T-cell (primary cell): ENCODE data around the gene MOB1A. TPM values are rescaled to one million over a fixed set of nuclear protein-coding genes. Genes with fewer than 3 reads are reported as not detected.
A peak's percentile ranks its signal among the peaks of the same experiment; 100 is the strongest.

Experiments
- ATAC-seq, 4 experiments: fragments of 200-7000 bp in 3 of 4; fragments of 150-1000 bp in 1 of 4; cut with Tn5 transposase; replicated peaks in 1 of 4; 1 replicate in 3 of 4; 2 replicates in 1 of 4; pipeline ENCODE4 v1.10.0; 2021; ENCODE audit warnings: moderate library complexity in 3 of 4, mild to moderate bottlenecking in 2 of 4, moderate number of reproducible peaks in 1 of 4
- CTCF ChIA-PET, 2 donors: fragments of 300-600 bp; sonication (Branson Sonifier 250); formaldehyde crosslinking; loops; one replicate each; lab custom pipeline; 2022; ENCODE audit warnings: antibody characterized with exemption in 2 of 2; lab: Charles Lee
- POLR2A ChIA-PET, 2 donors: fragments of 300-600 bp; sonication (Branson Sonifier 250); formaldehyde crosslinking; loops; one replicate each; lab custom pipeline; 2022; ENCODE audit warnings: antibody characterized with exemption in 2 of 2; lab: Charles Lee
- DNase-seq, 35 experiments: peaks; one replicate each; pipeline versions ENCODE4 v3.0.0 to v3.0.0-alpha.2; 2013 to 2023
- H3K27ac ChIP-seq: one replicate; pipeline ENCODE4 v1.5.1; 2013; ENCODE audit warnings: low read length
- H3K27me3 ChIP-seq, 2 experiments: replicated peaks in 1 of 2; 1 replicate in 1 of 2; 2 replicates in 1 of 2; pipeline versions ENCODE4 v1.6.1 to v1.7.0; 2013; ENCODE audit warnings: low read length in 1 of 2, mixed read lengths in 1 of 2; ENCODE audit not compliant: control insufficient read depth in 2 of 2, insufficient read depth in 2 of 2; ENCODE audit errors: extremely low read depth in 1 of 2
- H3K36me3 ChIP-seq, 2 donors: 1 replicate in 1 of 2; 2 replicates in 1 of 2; pipeline versions ENCODE4 v1.6.1 to v1.7.0; 2013; ENCODE audit warnings: low read length in 1 of 2; ENCODE audit not compliant: control insufficient read depth in 2 of 2, insufficient read depth in 1 of 2; ENCODE audit errors: extremely low read depth in 1 of 2
- H3K4me1 ChIP-seq, 2 experiments: 1 replicate in 1 of 2; 2 replicates in 1 of 2; pipeline versions ENCODE4 v1.6.1 to v1.7.0; 2013; ENCODE audit warnings: low read length in 2 of 2, mixed read lengths in 1 of 2; ENCODE audit not compliant: insufficient read depth in 2 of 2, control insufficient read depth in 1 of 2; ENCODE audit errors: extremely low read depth in 1 of 2
- H3K4me3 ChIP-seq, 2 donors: 1 replicate in 1 of 2; 2 replicates in 1 of 2; pipeline versions ENCODE4 v1.5.1 to v1.7.0; 2013; ENCODE audit warnings: mild to moderate bottlenecking in 2 of 2, low read length in 1 of 2, moderate library complexity in 1 of 2; ENCODE audit not compliant: control insufficient read depth in 1 of 2; ENCODE audit errors: extremely low read depth in 1 of 2
- H3K9me3 ChIP-seq: 2 replicates; pipeline ENCODE4 v1.7.0; 2013
- H3K27ac Mint-ChIP-seq, 2 donors: one replicate each; pipeline ENCODE4 v1.8.0; 2020 to 2021; ENCODE audit warnings: mild to moderate bottlenecking in 2 of 2, mixed read lengths in 2 of 2
- H3K27me3 Mint-ChIP-seq, 2 donors: one replicate each; pipeline ENCODE4 v1.8.0; 2021 to 2022; ENCODE audit warnings: mixed read lengths in 2 of 2
- H3K36me3 Mint-ChIP-seq: one replicate; pipeline ENCODE4 v1.8.0; 2021; ENCODE audit warnings: mixed read lengths
- H3K4me1 Mint-ChIP-seq, 3 donors: one replicate each; pipeline ENCODE4 v1.8.0; 2020 to 2022; ENCODE audit warnings: mixed read lengths in 3 of 3, mild to moderate bottlenecking in 1 of 3
- H3K4me3 Mint-ChIP-seq, 3 donors: one replicate each; pipeline ENCODE4 v1.8.0; 2020 to 2022; ENCODE audit warnings: mild to moderate bottlenecking in 3 of 3, mixed read lengths in 3 of 3, moderate library complexity in 3 of 3
- H3K9me3 Mint-ChIP-seq, 3 donors: one replicate each; pipeline ENCODE4 v1.8.0; 2020 to 2022; ENCODE audit warnings: mixed read lengths in 3 of 3
- WGBS: methylation state at CpG from one replicate; pipeline ENCODE4 v1.1.5; 2013; ENCODE audit warnings: missing lambda C conversion rate; ENCODE audit not compliant: insufficient coverage; 5-methylcytosine and 5-hydroxymethylcytosine counted together
- total RNA-seq, 35 experiments: library from RNA in 6 of 35; stranded (reverse) in 6 of 35; fragments of 120-200 nt in 1 of 35; gene quantifications; one replicate each; pipeline versions ENCODE4 v1.2.1 to v1.2.4 and lab custom pipeline; 2013 to 2026

Gene MOB1A
- total RNA-seq (100 to 1,000 TPM; 131 to 156 (median 138) TPM), total RNA-seq (lab: John Stamatoyannopoulos, UW) (253 to 458 (median 347) reads per million in 29 experiments)
- 161 TPM for total RNA-seq (2013)

- Mint-ChIP-seq H3K27me3 (no peaks in the 10 kb centered on the region), H3K36me3 (peaks cover 3% of the 10 kb centered on the region), H3K4me3 (peak within 1 kb of the TSS; percentile 85 to 89 (median 88)), H3K4me1 (peaks cover 34 to 43% (median 37%) of the 10 kb centered on the region in 3 donors), H3K27ac (peak within 1 kb of the TSS; percentile 87 to 95), H3K9me3 (no peaks in the 10 kb centered on the region)
- Histone ChIP-seq H3K27me3 (no peaks in the 10 kb centered on the region), H3K27ac (peak within 1 kb of the TSS; percentile 88), H3K36me3 (peaks cover 0 to 3% of the 10 kb centered on the region in 2 donors), H3K4me3 (peak within 1 kb of the TSS; percentile 76 to 89), H3K9me3 (no peaks in the 10 kb centered on the region), H3K4me1 (peaks cover 15 to 30% of the 10 kb centered on the region in 2 experiments)
- peak; percentile 93 to 96 (median 95) for ATAC-seq
- peak; percentile 93 to 99 (median 96) for DNase-seq
- WGBS, result 0% methylated on average over 72 of the region's 84 CpGs
- CTCF ChIA-PET, result interaction anchor here (0.6 to 2.6 kb wide), 25 partner anchors 11 to 442 kb away, joined by 3 to 27 read pairs (median 5); partner anchors contain the start of genes MTHFD2 (in 1 of the 2), STAMBP (in 1 of the 2) and TPRKB (in 1 of the 2)
- POLR2A ChIA-PET, result interaction anchor here (0.5 to 1.4 kb wide), 21 partner anchors 9 to 879 kb away, joined by 3 to 11 read pairs (median 4); partner anchors contain the start of genes STAMBP (in 2 of the 2) and MTHFD2 (in 1 of the 2)
Measured at GRCh38 chr2:74178211-74179062, at the start of gene MOB1A. MOB1A (minus strand) TSS chr2:74178879; CDS start chr2:74178674, 205 bp downstream.

GRCh38 chr2:74227646-74228045 lies 49.0 kb upstream of the MOB1A start:
- no peaks in the 10 kb centered on the region for H3K27me3 Mint-ChIP-seq
- no peak overlapping the region for H3K27ac ChIP-seq
- no peaks in the 10 kb centered on the region for H3K4me1 ChIP-seq
- POLR2A ChIA-PET, result no interaction called here
- H3K36me3 Mint-ChIP-seq, result peaks cover 14% of the 10 kb centered on the region
- peaks cover 3 to 4% of the 10 kb centered on the region in 2 donors for H3K36me3 ChIP-seq
- ATAC-seq (no peak), DNase-seq (no peak)
- no peaks in the 10 kb centered on the region for H3K4me1 Mint-ChIP-seq
- no peak overlapping the region for H3K4me3 ChIP-seq
- H3K9me3 Mint-ChIP-seq, result no peaks in the 10 kb centered on the region
- WGBS, result 95% methylated on average over 5 of the region's 5 CpGs
- H3K27ac Mint-ChIP-seq, result no peak overlapping the region
- H3K4me3 Mint-ChIP-seq, result no peak overlapping the region
- CTCF ChIA-PET, result no interaction called here
- no peaks in the 10 kb centered on the region for H3K9me3 ChIP-seq
- peaks cover 0 to 8% of the 10 kb centered on the region in 2 experiments for H3K27me3 ChIP-seq

- H3K27ac ChIP-seq, result no peak overlapping the region
- H3K4me1 ChIP-seq, result no peaks in the 10 kb centered on the region
- H3K36me3 ChIP-seq, result peaks cover 0 to 3% of the 10 kb centered on the region in 2 donors
- peaks cover 0 to 8% of the 10 kb centered on the region in 2 experiments for H3K27me3 ChIP-seq
- Mint-ChIP-seq H3K9me3 (no peaks in the 10 kb centered on the region), H3K4me3 (no peak overlapping the region), H3K27me3 (no peaks in the 10 kb centered on the region), H3K36me3 (peaks cover 11% of the 10 kb centered on the region), H3K4me1 (no peaks in the 10 kb centered on the region), H3K27ac (no peak overlapping the region)
- H3K9me3 ChIP-seq, result no peaks in the 10 kb centered on the region
- CTCF ChIA-PET, result interaction anchor here in 1 of 2 donors (1.1 kb wide), 1 partner anchor 16 kb away, joined by 6 read pairs; no protein-coding TSS in a partner anchor
- H3K4me3 ChIP-seq, result no peak overlapping the region
- DNase-seq (no peak), ATAC-seq (no peak)
- 95% methylated on average over 16 of the region's 21 CpGs for WGBS
- POLR2A ChIA-PET, result no interaction called here
Measured at GRCh38 chr2:74226648-74227213, 48.1 kb upstream of the MOB1A start.

- Histone ChIP-seq H3K27me3 (no peaks in the 10 kb centered on the region), H3K4me1 (no peaks in the 10 kb centered on the region), H3K27ac (no peak overlapping the region), H3K36me3 (peaks cover 3% of the 10 kb centered on the region in 2 donors), H3K4me3 (no peak overlapping the region), H3K9me3 (no peaks in the 10 kb centered on the region)
- peaks cover 14% of the 10 kb centered on the region for H3K36me3 Mint-ChIP-seq
- H3K4me3 Mint-ChIP-seq, result no peak overlapping the region
- WGBS, result no CpG with 5 or more reads among the region's 4 CpGs
- H3K9me3 Mint-ChIP-seq, result no peaks in the 10 kb centered on the region
- ChIA-PET CTCF (interaction anchor here in 1 of 2 donors (1.1 kb wide), 1 partner anchor 15 kb away, joined by 6 read pairs; no protein-coding TSS in a partner anchor), POLR2A (no interaction called here)
- H3K27ac Mint-ChIP-seq, result no peak overlapping the region
- ATAC-seq (no peak), DNase-seq (no peak)
- no peaks in the 10 kb centered on the region for H3K27me3 Mint-ChIP-seq
- H3K4me1 Mint-ChIP-seq, result no peaks in the 10 kb centered on the region
Measured at GRCh38 chr2:74225698-74226459, 47.2 kb upstream of the MOB1A start.

- POLR2A ChIA-PET, result interaction anchor here in 1 of 2 donors (0.6 kb wide), 2 partner anchors 14 to 381 kb away, joined by 3 read pairs; no protein-coding TSS in a partner anchor
- WGBS, result 100% methylated on average over 4 of the region's 8 CpGs
Measured at GRCh38 chr2:74223941-74224770, 45.5 kb upstream of the MOB1A start.

More at GRCh38 chr2:74223941-74224770, 45.5 kb upstream of the MOB1A start:
- Mint-ChIP-seq H3K27me3 (no peaks in the 10 kb centered on the region), H3K9me3 (no peaks in the 10 kb centered on the region), H3K36me3 (peaks cover 18% of the 10 kb centered on the region), H3K4me1 (no peaks in the 10 kb centered on the region), H3K27ac (no peak overlapping the region), H3K4me3 (no peak overlapping the region)
- Histone ChIP-seq H3K4me3 (no peak overlapping the region), H3K27ac (no peak overlapping the region), H3K9me3 (no peaks in the 10 kb centered on the region), H3K27me3 (no peaks in the 10 kb centered on the region), H3K36me3 (peaks cover 3 to 5% of the 10 kb centered on the region in 2 donors), H3K4me1 (no peaks in the 10 kb centered on the region)
- no peak for ATAC-seq
- DNase-seq, result no peak
- CTCF ChIA-PET, result no interaction called here
